Neural progenitor cell (in vitro differentiated cells): ENCODE results near the gene DHX29. TPM values are rescaled to one million over a fixed set of nuclear protein-coding genes. Genes with fewer than 3 reads are reported as not detected.

ENCODE experiments used
- DNase-seq: peaks from one replicate; pipeline ENCODE4 v3.0.0-alpha.2; 2016; ENCODE audit warnings: low spot score
- H2AFZ ChIP-seq: fragments of 200-600 bp; sonication (generic); replicated peaks from 2 replicates; pipeline ENCODE4 v1.6.1; 2016; ENCODE audit warnings: antibody characterized with exemption
- H3F3A ChIP-seq: fragments of 200-600 bp; sonication (generic); 2 replicates; pipeline ENCODE4 v1.6.1; 2016; ENCODE audit warnings: antibody characterized with exemption, low read depth
- H3K27ac ChIP-seq: fragments of 200-600 bp; sonication (generic); 2 replicates; pipeline ENCODE4 v1.5.1; 2016; ENCODE audit warnings: mild to moderate bottlenecking
- H3K27me3 ChIP-seq: fragments of 200-600 bp; sonication (generic); 2 replicates; pipeline ENCODE4 v1.6.1; 2016; ENCODE audit warnings: mild to moderate bottlenecking, moderate library complexity
- H3K36me3 ChIP-seq: fragments of 200-600 bp; sonication (generic); 2 replicates; pipeline ENCODE4 v1.5.1; 2016
- H3K4me1 ChIP-seq: fragments of 200-600 bp; sonication (generic); 2 replicates; pipeline ENCODE4 v1.6.1; 2016; ENCODE audit warnings: mixed run types
- H3K4me2 ChIP-seq: fragments of 200-600 bp; sonication (generic); 2 replicates; pipeline ENCODE4 v1.6.1; 2016
- H3K4me3 ChIP-seq: fragments of 200-600 bp; sonication (generic); 2 replicates; pipeline ENCODE4 v1.5.1; 2016
- H3K79me2 ChIP-seq: fragments of 200-600 bp; sonication (generic); 2 replicates; pipeline ENCODE4 v1.6.1; 2016; ENCODE audit warnings: low read depth
- H3K9ac ChIP-seq: fragments of 200-600 bp; sonication (generic); 2 replicates; pipeline ENCODE4 v1.6.1; 2016
- H3K9me3 ChIP-seq: fragments of 200-600 bp; sonication (generic); 2 replicates; pipeline ENCODE4 v1.5.1; 2016; ENCODE audit warnings: low read depth
- H4K20me1 ChIP-seq: fragments of 200-600 bp; sonication (generic); 2 replicates; pipeline ENCODE4 v1.6.1; 2016; ENCODE audit warnings: low read depth
- H3K27ac Mint-ChIP-seq: 3 replicates; pipeline ENCODE4 v1.8.0; 2021; ENCODE audit warnings: mixed read lengths
- H3K27me3 Mint-ChIP-seq: 2 replicates; pipeline ENCODE4 v1.8.0; 2022; ENCODE audit warnings: low read depth, mild to moderate bottlenecking, inconsistent platforms, moderate library complexity, mixed read lengths; ENCODE audit not compliant: insufficient read depth
- H3K36me3 Mint-ChIP-seq: 3 replicates; pipeline ENCODE4 v1.8.0; 2021; ENCODE audit warnings: mixed read lengths
- H3K4me1 Mint-ChIP-seq: 3 replicates; pipeline ENCODE4 v1.8.0; 2021; ENCODE audit warnings: mixed read lengths
- H3K4me3 Mint-ChIP-seq: 3 replicates; pipeline ENCODE4 v1.8.0; 2021; ENCODE audit warnings: mild to moderate bottlenecking, moderate library complexity, mixed read lengths
- H3K9me3 Mint-ChIP-seq: 3 replicates; pipeline ENCODE4 v1.8.0; 2020; ENCODE audit warnings: mixed read lengths
- EZH2 ChIP-seq: fragments of 200-600 bp; sonication (generic); IDR thresholded peaks from 2 replicates; pipeline ENCODE4 v1.6.1; 2017; ENCODE audit warnings: antibody characterized with exemption, mild to moderate bottlenecking, moderate library complexity
- EZH2phosphoT487 ChIP-seq: fragments of 200-600 bp; sonication (generic); IDR thresholded peaks from 2 replicates; pipeline ENCODE4 v1.6.1; 2017; ENCODE audit warnings: antibody characterized with exemption
- total RNA-seq: library from RNA; depleted of rRNA; stranded (reverse); fragments of >200 nt; gene quantifications from 2 replicates; pipeline ENCODE4 v1.2.3, GENCODE V29; 2015; ENCODE audit warnings: low replicate concordance
- TF ChIP-seq, protein P1 (sequence below): fragments of 200-600 bp; sonication (generic); IDR thresholded peaks from 2 replicates; pipeline ENCODE4 v1.5.1; 2017; ENCODE audit warnings: antibody characterized with exemption, mild to moderate bottlenecking

DHX29 gene
- total RNA-seq, 1 donor from 2014 or later: 44.0 TPM

- TF ChIP-seq EZH2phosphoT487: no peak
- no peaks in the 10 kb centered on the region for H4K20me1 ChIP-seq
- H3K4me3 Mint-ChIP-seq: no peak overlapping the region
- no peaks in the 10 kb centered on the region for H3K4me1 ChIP-seq
- no peaks in the 10 kb centered on the region for H3K9me3 ChIP-seq
- no peak overlapping the region for H3K27ac ChIP-seq
- H3K4me3 ChIP-seq: no peak overlapping the region
- H2AFZ ChIP-seq: no peak overlapping the region
- H3K27ac Mint-ChIP-seq: no peak overlapping the region
- peaks cover 19% of the 10 kb centered on the region for H3K36me3 Mint-ChIP-seq
- H3K9me3 Mint-ChIP-seq: no peaks in the 10 kb centered on the region
- no peak overlapping the region for H3K9ac ChIP-seq
- no peaks in the 10 kb centered on the region for H3K27me3 ChIP-seq
- peaks cover 65% of the 10 kb centered on the region for H3K79me2 ChIP-seq
- no peaks in the 10 kb centered on the region for H3K4me1 Mint-ChIP-seq
- peaks cover 11% of the 10 kb centered on the region for H3K36me3 ChIP-seq
- H3K4me2 ChIP-seq: no peak overlapping the region
- no peak for DNase-seq
- H3F3A ChIP-seq: peaks cover 6% of the 10 kb centered on the region
- no peaks in the 10 kb centered on the region for H3K27me3 Mint-ChIP-seq
These were observed 30.7 kb upstream of the DHX29 start for GRCh38 chr5:55338092-55338613.

GRCh38 chr5:55333811-55334210 lies 26.3 kb upstream of the DHX29 start:
- Mint-ChIP-seq H3K27me3 (no peaks in the 10 kb centered on the region), H3K36me3 (peaks cover 33% of the 10 kb centered on the region), H3K27ac (no peak overlapping the region), H3K9me3 (no peaks in the 10 kb centered on the region), H3K4me1 (no peaks in the 10 kb centered on the region), H3K4me3 (no peak overlapping the region)
- Histone ChIP-seq H3K79me2 (peaks cover 87% of the 10 kb centered on the region), H4K20me1 (no peaks in the 10 kb centered on the region), H3K9ac (no peak overlapping the region), H2AFZ (no peak overlapping the region), H3K36me3 (peaks cover 31% of the 10 kb centered on the region), H3K4me1 (no peaks in the 10 kb centered on the region), H3K27me3 (no peaks in the 10 kb centered on the region), H3F3A (no peaks in the 10 kb centered on the region), H3K27ac (no peak overlapping the region), H3K4me2 (no peak overlapping the region), H3K4me3 (no peak overlapping the region), H3K9me3 (no peaks in the 10 kb centered on the region)
- TF ChIP-seq, protein P1, sequence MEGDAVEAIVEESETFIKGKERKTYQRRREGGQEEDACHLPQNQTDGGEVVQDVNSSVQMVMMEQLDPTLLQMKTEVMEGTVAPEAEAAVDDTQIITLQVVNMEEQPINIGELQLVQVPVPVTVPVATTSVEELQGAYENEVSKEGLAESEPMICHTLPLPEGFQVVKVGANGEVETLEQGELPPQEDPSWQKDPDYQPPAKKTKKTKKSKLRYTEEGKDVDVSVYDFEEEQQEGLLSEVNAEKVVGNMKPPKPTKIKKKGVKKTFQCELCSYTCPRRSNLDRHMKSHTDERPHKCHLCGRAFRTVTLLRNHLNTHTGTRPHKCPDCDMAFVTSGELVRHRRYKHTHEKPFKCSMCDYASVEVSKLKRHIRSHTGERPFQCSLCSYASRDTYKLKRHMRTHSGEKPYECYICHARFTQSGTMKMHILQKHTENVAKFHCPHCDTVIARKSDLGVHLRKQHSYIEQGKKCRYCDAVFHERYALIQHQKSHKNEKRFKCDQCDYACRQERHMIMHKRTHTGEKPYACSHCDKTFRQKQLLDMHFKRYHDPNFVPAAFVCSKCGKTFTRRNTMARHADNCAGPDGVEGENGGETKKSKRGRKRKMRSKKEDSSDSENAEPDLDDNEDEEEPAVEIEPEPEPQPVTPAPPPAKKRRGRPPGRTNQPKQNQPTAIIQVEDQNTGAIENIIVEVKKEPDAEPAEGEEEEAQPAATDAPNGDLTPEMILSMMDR: no peak
- TF ChIP-seq EZH2phosphoT487: no peak
- TF ChIP-seq EZH2: no peak
- no peak for DNase-seq

DNA sequence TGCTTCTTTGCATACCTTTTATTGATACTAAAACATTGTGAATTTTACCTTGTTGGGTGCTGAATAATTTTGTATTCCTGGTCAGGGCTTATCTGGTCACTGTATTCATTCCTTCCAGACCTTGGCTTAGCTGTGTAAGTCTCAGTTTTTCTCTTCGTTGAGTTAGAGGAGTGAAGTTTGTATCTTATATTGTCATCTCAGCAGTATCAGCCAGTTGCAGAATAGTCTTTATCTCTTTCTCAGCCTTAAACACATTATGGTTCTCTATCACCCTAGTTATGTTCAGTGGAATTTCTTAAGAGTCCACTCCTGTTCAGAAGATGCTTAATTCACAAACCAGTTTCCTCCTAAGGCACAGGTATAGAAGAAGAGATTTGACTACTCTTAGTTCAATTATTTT lies 25.5 kb upstream of the DHX29 start:
- no peaks in the 10 kb centered on the region for H3K4me1 ChIP-seq
- peaks cover 32% of the 10 kb centered on the region for H3K36me3 ChIP-seq
- H2AFZ ChIP-seq: no peak overlapping the region
- H4K20me1 ChIP-seq: no peaks in the 10 kb centered on the region
- no peak overlapping the region for H3K27ac Mint-ChIP-seq
- H3K9me3 Mint-ChIP-seq: no peaks in the 10 kb centered on the region
- no peak overlapping the region for H3K9ac ChIP-seq
- no peak overlapping the region for H3K4me2 ChIP-seq
- peaks cover 37% of the 10 kb centered on the region for H3K36me3 Mint-ChIP-seq
- no peaks in the 10 kb centered on the region for H3K9me3 ChIP-seq
- TF ChIP-seq EZH2phosphoT487 (no peak), EZH2 (no peak)
- TF ChIP-seq, protein P1: no peak
- H3K27me3 Mint-ChIP-seq: no peaks in the 10 kb centered on the region
- no peak overlapping the region for H3K27ac ChIP-seq
- no peaks in the 10 kb centered on the region for H3K27me3 ChIP-seq
- no peaks in the 10 kb centered on the region for H3K4me1 Mint-ChIP-seq
- no peak for DNase-seq
- no peak overlapping the region for H3K4me3 ChIP-seq
- no peaks in the 10 kb centered on the region for H3F3A ChIP-seq
- no peak overlapping the region for H3K4me3 Mint-ChIP-seq
- H3K79me2 ChIP-seq: peaks cover 83% of the 10 kb centered on the region

DNA sequence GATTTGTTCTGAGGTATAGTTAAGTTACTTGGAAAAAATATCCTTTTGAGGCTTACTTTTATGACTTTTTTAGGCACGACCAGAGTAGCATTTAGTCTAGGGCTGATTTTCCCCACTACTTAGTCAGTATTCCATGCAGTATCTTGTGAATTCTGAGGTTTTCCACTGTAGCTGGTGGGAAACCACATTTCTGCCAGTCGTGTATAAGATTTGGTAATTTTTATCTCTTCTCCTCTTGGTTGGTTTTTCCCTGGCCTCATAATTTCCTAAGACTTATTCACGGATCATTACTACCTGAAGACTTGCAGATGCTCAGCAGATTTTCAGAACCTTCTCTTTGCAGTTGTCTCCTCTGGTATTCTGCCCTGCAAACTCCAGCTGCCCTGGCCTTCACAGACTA lies 23.8 kb upstream of the DHX29 start:
- H3K4me1 ChIP-seq: no peaks in the 10 kb centered on the region
- peaks cover 75% of the 10 kb centered on the region for H3K79me2 ChIP-seq
- H3K4me1 Mint-ChIP-seq: no peaks in the 10 kb centered on the region
- no peak overlapping the region for H3K27ac Mint-ChIP-seq
- H3K36me3 ChIP-seq: peaks cover 32% of the 10 kb centered on the region
- no peaks in the 10 kb centered on the region for H3K9me3 Mint-ChIP-seq
- H3K27ac ChIP-seq: no peak overlapping the region
- H3K4me2 ChIP-seq: no peak overlapping the region
- H4K20me1 ChIP-seq: no peaks in the 10 kb centered on the region
- H2AFZ ChIP-seq: no peak overlapping the region
- peaks cover 40% of the 10 kb centered on the region for H3K36me3 Mint-ChIP-seq
- H3K27me3 ChIP-seq: no peaks in the 10 kb centered on the region
- TF ChIP-seq EZH2 (no peak), EZH2phosphoT487 (no peak)
- TF ChIP-seq, protein P1: no peak
- H3K4me3 ChIP-seq: no peak overlapping the region
- no peak overlapping the region for H3K4me3 Mint-ChIP-seq
- H3K9me3 ChIP-seq: no peaks in the 10 kb centered on the region
- no peak overlapping the region for H3K9ac ChIP-seq
- DNase-seq: no peak
- H3F3A ChIP-seq: no peaks in the 10 kb centered on the region
- H3K27me3 Mint-ChIP-seq: no peaks in the 10 kb centered on the region
